ENCODE results near the gene GOLT1A. TPM values are rescaled to one million over a fixed set of nuclear protein-coding genes. Genes with fewer than 3 reads are reported as not detected.

Gene GOLT1A
- total RNA-seq, 4 donors from 2014 or later: 0.39 to 0.83 TPM; not detected in 2

DNA sequence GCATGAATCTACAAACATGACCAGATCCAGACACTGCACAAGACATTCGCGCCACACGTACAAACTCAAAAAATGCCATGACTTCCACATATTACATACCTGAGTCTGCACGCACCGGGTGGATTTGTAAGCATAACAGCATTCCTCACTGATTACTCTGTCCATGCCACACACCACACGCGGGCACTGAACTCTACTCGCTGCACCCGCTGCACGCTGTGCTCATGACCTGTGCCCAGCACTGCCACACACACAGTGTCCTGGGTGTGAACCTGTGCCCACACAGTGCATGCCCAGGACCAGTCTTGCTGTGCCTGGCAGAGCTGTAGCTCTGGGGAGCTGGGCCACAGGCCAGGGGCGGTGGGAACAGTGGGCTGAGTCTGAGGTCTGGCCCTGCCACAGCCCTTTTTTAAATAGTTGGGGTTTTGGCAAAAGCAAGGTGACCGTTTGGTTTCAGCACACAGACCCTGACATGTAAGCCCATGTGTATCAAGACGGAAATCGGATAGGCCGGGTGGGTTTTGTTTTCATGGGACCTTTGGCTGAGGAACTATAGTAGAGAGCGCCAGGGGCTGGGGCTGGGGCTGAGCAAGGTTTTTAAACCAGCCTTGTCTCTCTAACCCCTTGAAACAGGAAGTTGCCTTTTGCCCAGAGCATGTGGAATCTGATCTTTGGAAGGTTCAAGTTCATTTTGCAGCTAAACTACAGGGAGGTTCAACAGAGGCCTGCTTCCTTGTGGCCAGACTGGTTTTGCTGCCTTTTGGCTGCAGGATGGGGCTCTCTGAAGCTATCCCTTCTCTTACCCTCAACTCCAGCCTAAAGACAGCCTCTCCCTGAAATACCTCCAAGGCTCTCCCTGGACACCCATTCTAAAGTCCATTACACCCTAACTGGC lies 12.3 kb upstream of the GOLT1A start:
- 92% methylated on average over 16 of the region's 16 CpGs for WGBS
- Histone ChIP-seq H3K36me3 (peaks cover 0 to 81% (median 6%) of the 10 kb centered on the region in 4 donors), H3K27me3 (no peaks in the 10 kb centered on the region), H3K4me3 (no peak overlapping the region), H3K9me3 (no peaks in the 10 kb centered on the region), H3K27ac (replicated peaks in 1 of 4) (no peak overlapping the region), H3K4me1 (no peaks in the 10 kb centered on the region)
- intact Hi-C loops (cut with DNase I): no loop called here
- no peak for DNase-seq (ENCODE audit: extremely low spot score)
- TF ChIP-seq POLR2AphosphoS5 (IDR thresholded peaks at IDR 0.05) (no peak), POLR2A (IDR thresholded peaks at IDR 0.05; ENCODE audit: low read depth) (no peak), EP300 (IDR thresholded peaks at IDR 0.05) (no peak)
- TF ChIP-seq, protein P1, sequence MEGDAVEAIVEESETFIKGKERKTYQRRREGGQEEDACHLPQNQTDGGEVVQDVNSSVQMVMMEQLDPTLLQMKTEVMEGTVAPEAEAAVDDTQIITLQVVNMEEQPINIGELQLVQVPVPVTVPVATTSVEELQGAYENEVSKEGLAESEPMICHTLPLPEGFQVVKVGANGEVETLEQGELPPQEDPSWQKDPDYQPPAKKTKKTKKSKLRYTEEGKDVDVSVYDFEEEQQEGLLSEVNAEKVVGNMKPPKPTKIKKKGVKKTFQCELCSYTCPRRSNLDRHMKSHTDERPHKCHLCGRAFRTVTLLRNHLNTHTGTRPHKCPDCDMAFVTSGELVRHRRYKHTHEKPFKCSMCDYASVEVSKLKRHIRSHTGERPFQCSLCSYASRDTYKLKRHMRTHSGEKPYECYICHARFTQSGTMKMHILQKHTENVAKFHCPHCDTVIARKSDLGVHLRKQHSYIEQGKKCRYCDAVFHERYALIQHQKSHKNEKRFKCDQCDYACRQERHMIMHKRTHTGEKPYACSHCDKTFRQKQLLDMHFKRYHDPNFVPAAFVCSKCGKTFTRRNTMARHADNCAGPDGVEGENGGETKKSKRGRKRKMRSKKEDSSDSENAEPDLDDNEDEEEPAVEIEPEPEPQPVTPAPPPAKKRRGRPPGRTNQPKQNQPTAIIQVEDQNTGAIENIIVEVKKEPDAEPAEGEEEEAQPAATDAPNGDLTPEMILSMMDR (IDR thresholded peaks at IDR 0.05): no peak

DNA sequence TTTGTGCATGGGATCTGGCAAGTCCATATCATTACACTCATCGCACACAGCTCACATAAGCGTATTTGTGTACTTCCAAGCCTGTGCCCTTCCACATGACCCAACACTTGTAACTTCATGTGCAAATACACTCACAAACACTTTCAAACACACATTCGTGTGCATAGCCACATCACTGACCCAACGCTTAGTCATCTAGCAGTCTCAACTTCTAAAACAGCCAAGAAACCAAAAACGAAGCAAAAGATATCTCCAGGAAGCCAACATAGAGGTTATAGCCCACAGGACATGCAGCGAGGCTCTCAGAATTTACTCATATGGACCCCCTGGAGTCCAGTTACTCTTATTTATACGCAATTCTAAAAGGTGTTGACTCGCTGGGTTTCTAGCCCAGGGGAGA lies 10.9 kb upstream of the GOLT1A start:
- 92% methylated on average over 8 of the region's 8 CpGs for WGBS
- H3K36me3 ChIP-seq: peaks cover 0 to 71% (median 6%) of the 10 kb centered on the region in 4 donors

DNA sequence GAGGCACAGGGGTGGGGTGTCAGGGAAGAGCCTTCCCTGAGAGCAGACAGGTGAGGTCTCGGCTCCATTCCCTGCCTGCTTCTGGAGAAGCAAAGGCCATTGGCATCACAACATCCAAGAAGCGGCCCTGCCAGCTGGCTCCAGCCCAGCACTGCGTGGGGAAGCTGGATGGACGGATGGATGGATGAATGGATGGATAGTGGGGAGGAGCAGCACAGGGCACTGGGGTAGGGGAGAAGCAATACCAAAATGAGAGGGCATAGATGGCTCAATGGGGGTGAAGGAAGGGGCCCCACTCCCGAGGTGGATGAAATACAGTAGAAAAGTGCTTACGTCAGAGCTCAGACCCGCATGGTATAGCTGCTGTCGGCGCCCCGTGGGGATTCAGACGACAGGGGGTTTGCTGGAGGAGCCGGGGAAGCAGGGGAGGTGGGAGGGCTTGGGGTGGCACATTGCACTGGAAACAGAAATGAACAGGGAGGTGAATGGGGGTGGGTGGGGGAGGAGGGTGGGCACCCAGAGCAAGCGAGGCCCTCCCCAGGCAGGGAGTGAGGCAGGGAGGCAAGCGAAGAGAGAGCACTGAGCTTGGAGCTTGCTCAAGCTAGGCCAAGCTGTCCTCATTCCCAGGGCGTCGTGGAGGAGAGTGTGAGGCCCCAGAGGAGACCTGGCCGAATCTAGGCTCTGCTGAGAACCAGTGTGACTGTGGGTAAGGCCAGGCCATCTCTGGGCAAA lies 9.5 kb upstream of the GOLT1A start:
- peaks cover 0 to 58% (median 4%) of the 10 kb centered on the region in 4 donors for H3K36me3 ChIP-seq
- no peaks in the 10 kb centered on the region for H3K4me1 ChIP-seq
- no peak overlapping the region for H3K4me3 ChIP-seq
- no peaks in the 10 kb centered on the region for H3K9me3 ChIP-seq
- no peak for DNase-seq (ENCODE audit: extremely low spot score)
- no peak overlapping the region for H3K27ac ChIP-seq (replicated peaks in 1 of 4)
- TF ChIP-seq POLR2A (IDR thresholded peaks at IDR 0.05; ENCODE audit: low read depth) (no peak), POLR2AphosphoS5 (IDR thresholded peaks at IDR 0.05) (no peak), EP300 (IDR thresholded peaks at IDR 0.05) (no peak)
- TF ChIP-seq, protein P1 (IDR thresholded peaks at IDR 0.05): no peak
- H3K27me3 ChIP-seq: peaks cover 0 to 3% (median 0%) of the 10 kb centered on the region in 4 donors
- WGBS: 84% methylated on average over 17 of the region's 17 CpGs
- intact Hi-C loops (cut with DNase I): no loop called here

More for the DNA sequence above, 10.9 kb upstream of the GOLT1A start:
- no peak for DNase-seq (ENCODE audit: extremely low spot score)
- Histone ChIP-seq H3K27me3 (no peaks in the 10 kb centered on the region), H3K4me1 (no peaks in the 10 kb centered on the region), H3K4me3 (no peak overlapping the region), H3K27ac (replicated peaks in 1 of 4) (no peak overlapping the region), H3K9me3 (no peaks in the 10 kb centered on the region)
- no peak for TF ChIP-seq EP300 (IDR thresholded peaks at IDR 0.05)
- intact Hi-C loops (cut with DNase I): no loop called here

DNA sequence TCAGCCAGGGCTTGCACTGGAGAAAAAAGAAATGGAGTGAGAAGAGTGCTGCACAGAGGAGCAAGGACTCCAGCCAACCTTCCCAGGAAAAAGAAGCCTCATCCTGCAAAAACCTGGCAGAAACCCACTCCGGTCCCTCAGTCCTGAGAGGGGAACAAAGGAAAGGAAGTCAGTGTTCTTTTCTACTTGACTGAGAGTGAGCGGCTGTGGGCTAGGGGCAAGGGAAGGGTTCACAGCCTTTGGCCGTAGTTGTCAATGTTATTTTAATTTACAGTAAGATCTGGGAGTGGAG lies 8.9 kb upstream of the GOLT1A start:
- intact Hi-C loops (cut with DNase I): no loop called here
- Histone ChIP-seq H3K27me3 (peaks cover 0 to 8% (median 0%) of the 10 kb centered on the region in 4 donors), H3K27ac (replicated peaks in 1 of 4) (no peak overlapping the region), H3K4me1 (no peaks in the 10 kb centered on the region), H3K36me3 (peaks cover 0 to 52% (median 0%) of the 10 kb centered on the region in 4 donors), H3K4me3 (no peak overlapping the region), H3K9me3 (no peaks in the 10 kb centered on the region)
- TF ChIP-seq POLR2AphosphoS5 (IDR thresholded peaks at IDR 0.05) (no peak), EP300 (IDR thresholded peaks at IDR 0.05) (no peak), POLR2A (IDR thresholded peaks at IDR 0.05; ENCODE audit: low read depth) (no peak)
- TF ChIP-seq, protein P1 (IDR thresholded peaks at IDR 0.05): no peak
- DNase-seq (ENCODE audit: extremely low spot score): no peak
- 75% methylated on average over 3 of the region's 3 CpGs for WGBS

Data from esophagus muscularis mucosa (tissue), 4 donors.